Activated T-cell treated with anti-CD3 and anti-CD28 coated beads for 24 hours (primary cell): ENCODE measurements around the gene PLA2G4F.
"Not testable (repeated sequence)": the region's sequence is repeated elsewhere in the genome, so short reads cannot be mapped to it uniquely, and the experiment has no call there.

ENCODE experiments used
- DNase-seq: peaks from one replicate; pipeline ENCODE4 v3.0.0-alpha.2; 2020; ENCODE audit warnings: low read depth

Gene PLA2G4F

DNA sequence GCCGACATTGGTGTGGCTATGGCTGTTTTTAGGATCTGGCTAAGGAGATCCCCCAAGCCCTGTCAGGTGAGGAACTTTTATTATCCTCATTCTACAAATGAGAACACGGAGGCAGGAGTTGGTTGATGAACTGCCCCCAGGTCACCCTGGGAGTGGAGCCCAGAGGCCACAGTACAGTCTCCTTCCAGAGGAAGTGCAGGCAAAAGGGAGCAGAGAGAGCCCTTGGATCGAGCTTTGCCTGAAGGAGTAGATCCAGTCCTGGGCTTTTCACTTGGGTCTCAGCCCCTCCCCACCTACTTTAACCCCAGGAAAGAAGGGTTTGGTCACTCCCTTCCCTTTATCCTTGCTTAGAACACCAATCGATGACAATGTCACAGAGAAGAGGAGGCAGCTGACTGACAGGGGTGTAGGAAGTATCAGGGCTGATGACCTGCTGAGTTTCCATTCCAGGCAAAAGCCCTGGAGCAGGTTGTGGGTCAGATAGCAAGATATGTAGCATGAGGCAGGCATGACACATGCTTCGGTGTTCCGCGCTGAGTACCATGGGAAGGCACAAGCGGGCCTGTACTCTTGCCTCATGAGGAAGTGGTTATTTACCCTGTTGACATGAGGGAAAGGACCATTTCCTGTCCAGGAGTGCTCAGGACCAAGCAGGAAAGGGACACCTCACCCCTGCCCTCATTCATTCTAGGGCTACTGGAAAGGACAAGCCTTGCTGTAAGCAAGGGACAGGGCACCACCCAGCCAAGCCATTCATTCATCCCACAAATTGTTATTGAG is 56.2 kb downstream of the PLA2G4F start:
- DNase-seq: no peak

DNA sequence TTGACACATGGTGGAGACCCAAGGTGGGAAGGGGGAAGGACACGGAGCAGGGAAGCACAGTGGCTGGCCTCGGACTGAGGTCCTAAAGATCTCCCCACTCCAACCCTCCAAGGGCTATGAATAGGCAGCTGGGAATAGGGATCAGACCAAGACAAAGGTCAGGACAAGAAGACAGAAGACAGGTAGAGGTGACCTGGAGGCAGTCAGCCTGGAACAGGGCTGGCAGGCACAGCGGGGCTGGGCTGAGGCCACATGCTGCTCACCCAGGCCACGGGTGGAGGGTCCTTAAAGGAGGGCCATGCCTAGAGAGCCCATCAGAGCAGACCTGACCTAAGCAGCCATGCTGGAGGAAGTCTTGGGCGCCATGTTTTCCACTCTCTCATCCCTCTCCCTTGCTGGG is 59.4 kb downstream of the PLA2G4F start:
- DNase-seq: no peak

DNA sequence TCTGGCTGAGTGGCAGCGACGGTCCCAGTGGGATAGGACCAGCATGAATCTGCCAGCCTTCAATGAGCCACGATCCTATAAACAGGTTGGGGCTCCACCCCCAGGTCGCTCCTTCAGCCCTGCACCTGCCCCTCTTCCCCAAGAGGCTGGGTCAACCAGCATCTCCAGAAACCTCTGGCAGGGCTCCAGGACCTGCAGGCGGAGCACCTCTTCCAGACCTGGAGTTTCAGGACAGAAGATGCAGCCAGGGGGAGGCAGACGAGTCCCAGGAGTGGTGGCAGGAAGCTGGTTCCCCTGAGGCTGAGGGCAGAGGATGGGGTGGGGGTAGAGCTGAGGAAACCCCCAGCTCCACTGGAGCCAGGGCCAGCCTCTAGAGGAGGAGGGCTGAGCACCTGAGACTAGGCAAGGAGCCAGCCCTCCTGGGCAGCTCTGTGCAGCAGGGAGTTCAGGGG is 61.9 kb downstream of the PLA2G4F start, which contains the start of gene PLA2G4D:
TSS of gene PLA2G4D (minus strand) at position 51 of the 452 bp plus-strand sequence. CDS start 103 bp downstream, outside the sequence.
- no peak for DNase-seq

DNA sequence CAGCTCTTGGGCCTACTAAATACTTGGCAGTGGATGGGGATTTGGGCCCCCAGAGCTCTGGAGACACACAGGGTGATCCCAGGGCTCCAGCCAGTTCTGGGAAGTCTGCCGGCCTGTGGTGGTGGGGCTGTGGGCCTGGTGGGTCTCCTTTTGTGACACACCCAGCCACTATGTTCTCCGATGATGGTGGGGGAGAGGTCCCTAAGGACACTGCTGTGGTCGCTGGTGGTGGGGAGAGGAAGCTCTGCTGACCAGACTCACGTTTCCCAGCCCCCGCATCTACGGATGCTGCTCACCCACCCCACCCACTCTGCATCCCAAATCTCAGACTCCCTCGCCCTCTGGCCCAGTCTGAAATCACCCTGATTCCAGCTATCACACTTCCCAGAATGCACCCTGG is 62.5 kb downstream of the PLA2G4F start:
- no peak for DNase-seq

DNA sequence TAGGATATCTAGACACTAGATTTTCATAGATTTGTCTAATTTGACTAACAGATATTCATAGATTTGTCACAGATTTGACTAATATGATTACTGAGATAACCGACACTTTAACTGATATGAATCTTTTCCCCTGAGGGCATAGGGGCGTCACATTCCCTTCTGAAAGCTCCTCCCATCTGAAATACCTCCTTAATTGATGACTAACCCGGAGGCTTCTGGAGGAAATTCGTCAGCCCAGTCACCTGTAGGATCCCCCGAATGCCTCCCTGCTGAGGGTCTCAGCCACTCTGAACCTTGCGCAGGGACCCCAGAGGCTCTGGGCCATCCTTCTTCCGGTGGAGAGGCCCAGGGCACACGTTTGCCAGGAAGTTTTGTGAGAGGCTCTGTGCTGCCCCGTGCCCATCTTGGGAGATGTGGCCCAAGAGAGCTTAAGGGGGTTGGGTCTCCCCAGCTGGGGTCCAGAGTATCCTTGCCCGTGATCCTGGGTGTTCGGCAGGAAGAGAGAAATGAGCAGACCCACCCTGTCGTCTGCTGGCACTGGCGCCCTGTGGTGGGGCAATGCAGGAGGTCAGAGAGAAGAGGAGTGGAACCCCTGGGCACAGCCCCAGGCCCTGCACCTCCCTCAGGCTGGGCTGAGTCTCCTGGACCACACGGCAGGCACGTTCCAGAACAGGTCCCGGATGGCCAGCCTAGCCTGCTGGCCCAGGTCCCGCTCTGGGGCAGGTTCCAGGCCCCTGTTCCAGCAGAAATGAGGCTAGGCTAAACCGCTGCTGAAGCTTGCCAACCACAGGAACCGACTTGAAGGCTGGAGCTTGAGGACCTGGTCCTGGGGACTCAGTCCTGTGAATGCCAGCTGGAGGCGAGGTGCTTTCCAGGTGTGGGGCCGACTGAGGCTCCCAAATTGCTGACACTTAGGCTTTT is 63.8 kb downstream of the PLA2G4F start:
- no peak for DNase-seq

DNA sequence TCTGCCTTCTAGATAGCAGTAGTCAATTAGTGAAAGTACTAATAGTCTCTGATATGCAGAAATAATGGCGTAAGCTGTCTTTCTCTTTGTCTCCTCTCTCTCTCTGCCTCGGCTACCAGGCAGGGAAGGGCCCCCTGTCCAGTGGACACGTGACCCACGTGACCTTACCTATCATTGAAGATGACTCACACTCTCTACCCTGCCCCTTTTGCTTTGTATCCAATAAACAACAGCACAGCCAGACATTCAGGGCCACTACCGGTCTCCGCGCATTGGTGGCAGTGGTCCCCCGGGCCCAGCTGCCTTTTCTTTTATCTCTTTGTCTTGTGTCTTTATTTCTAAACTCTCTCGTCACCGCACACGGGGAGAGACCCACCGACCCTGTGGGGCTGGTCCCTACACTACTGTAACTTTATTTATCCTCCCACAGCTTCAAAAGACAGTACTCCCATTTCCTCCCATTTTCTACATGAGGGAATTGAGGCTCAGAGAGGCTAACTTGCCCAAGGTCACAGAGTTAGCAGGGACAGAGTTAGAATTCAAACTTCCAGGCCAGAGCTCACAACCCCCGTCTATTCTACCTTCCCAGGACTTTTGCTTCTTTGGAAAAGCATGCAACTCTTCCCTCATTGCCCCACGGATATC is 64.6 kb downstream of the PLA2G4F start:
- not testable (repeated sequence) for DNase-seq

DNA sequence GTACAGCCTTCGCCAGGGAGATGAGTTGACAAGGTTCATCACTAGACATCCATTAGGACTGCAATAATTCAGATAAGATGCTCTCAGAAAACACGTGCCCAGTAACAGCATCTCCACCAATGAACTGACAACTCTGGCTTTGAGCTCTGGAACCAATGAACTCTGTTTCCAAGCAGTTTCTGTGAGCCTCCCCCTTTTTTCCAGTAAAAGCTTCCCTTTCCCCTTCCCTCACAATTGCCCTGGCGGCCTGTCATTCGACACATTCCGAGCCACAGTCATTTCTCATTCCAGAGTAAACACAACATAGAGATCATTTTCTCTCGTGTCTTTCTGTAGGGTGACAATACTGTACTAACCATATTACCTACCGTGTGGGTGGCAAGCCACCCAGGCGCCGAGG is 65.7 kb downstream of the PLA2G4F start:
- DNase-seq: no peak

DNA sequence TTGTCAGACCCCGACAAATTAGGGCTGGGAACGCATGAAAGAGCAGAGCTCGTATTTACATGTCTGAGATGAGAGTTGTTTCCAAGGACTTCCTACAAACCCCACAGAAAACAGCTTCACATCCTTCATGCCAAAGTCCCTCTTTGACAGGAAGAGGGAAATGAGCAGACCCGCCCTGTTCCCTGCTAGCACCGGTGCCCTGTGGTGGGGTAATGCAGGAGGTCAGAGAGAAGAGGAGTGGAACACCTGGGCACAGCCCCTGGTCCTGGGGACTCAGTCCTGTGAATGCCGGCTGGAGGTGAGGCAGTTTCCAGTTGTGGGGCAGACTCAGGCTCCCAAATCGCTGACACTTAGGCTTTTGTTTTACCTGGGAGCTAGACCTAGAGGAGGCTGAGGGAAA is 66.1 kb downstream of the PLA2G4F start:
- no peak for DNase-seq

DNA sequence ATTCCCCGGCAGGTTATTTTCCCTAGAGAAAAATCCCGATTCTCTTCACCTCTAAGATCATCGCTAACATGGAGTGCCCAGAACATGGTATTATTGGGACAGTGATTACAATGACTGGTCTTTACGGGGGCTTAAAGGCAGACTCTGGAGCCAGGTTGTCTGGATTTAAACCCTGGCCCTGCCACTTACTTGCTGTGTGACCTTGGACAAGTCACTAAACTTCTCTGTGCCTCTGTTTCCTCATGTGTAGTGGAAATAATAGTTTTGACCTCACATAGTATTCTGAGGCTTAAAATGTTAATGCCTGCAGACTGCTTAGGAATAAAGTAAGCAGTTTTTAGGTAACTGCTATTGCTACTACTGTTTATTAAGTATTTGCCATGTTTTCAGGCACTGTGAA is 66.5 kb downstream of the PLA2G4F start:
- no peak for DNase-seq
